DND-41 (cell line): ENCODE data around the gene ACTN1.

Source experiments
- ATAC-seq: fragments of 200-7000 bp; cut with Tn5 transposase; 3 replicates; pipeline ENCODE4 v1.9.1; 2021; ENCODE audit warnings: low read depth; ENCODE audit not compliant: insufficient read depth
- DNase-seq: peaks from one replicate; pipeline ENCODE4 v3.0.0-alpha.2; 2020
- H2AFZ ChIP-seq: 2 replicates; pipeline ENCODE4 v1.6.0; 2012; ENCODE audit warnings: low read depth, low read length
- H3K27ac ChIP-seq: 2 replicates; pipeline ENCODE4 v1.5.1; 2012; ENCODE audit warnings: low read length, inconsistent platforms
- H3K27me3 ChIP-seq: fragments of 200-600 bp; sonication (generic); 2 replicates; pipeline ENCODE4 v1.6.0; 2012; ENCODE audit warnings: low read length, mild to moderate bottlenecking, inconsistent platforms; ENCODE audit not compliant: insufficient read depth, poor library complexity
- H3K36me3 ChIP-seq: 2 replicates; pipeline ENCODE4 v1.5.1; 2012; ENCODE audit warnings: low read length, inconsistent platforms; ENCODE audit not compliant: insufficient read depth
- H3K4me1 ChIP-seq: 2 replicates; pipeline ENCODE4 v1.5.1; 2012; ENCODE audit warnings: mild to moderate bottlenecking, low read length; ENCODE audit not compliant: insufficient read depth
- H3K4me2 ChIP-seq: 2 replicates; pipeline ENCODE4 v1.6.0; 2012; ENCODE audit warnings: mild to moderate bottlenecking, moderate library complexity, low read length, inconsistent platforms; ENCODE audit not compliant: insufficient read depth
- H3K4me3 ChIP-seq, 2 experiments: fragments of 200-600 bp in 1 of 2; shearing (Covaris generic) in 1 of 2; 2 replicates each; pipeline ENCODE4 v1.5.1; 2012 to 2016; ENCODE audit warnings: inconsistent platforms in 2 of 2, low read length in 2 of 2, mild to moderate bottlenecking in 2 of 2, low read depth in 1 of 2, moderate library complexity in 1 of 2
- H3K79me2 ChIP-seq: 2 replicates; pipeline ENCODE4 v1.6.0; 2012; ENCODE audit warnings: low read length, inconsistent platforms; ENCODE audit not compliant: insufficient read depth
- H3K9ac ChIP-seq: 2 replicates; pipeline ENCODE4 v1.6.0; 2012; ENCODE audit warnings: low read depth, mild to moderate bottlenecking, inconsistent platforms, low read length, moderate library complexity
- H3K9me3 ChIP-seq: 2 replicates; pipeline ENCODE4 v1.5.1; 2012; ENCODE audit warnings: low read length, moderate library complexity, mild to moderate bottlenecking, inconsistent platforms; ENCODE audit not compliant: insufficient read depth, severe bottlenecking
- H4K20me1 ChIP-seq: 2 replicates; pipeline ENCODE4 v1.6.0; 2012; ENCODE audit warnings: low read length; ENCODE audit not compliant: insufficient read depth
- CTCF ChIP-seq: IDR thresholded peaks from 2 replicates; pipeline ENCODE4 v1.5.1; 2012; ENCODE audit warnings: borderline replicate concordance, low read length, moderate library complexity, mild to moderate bottlenecking; ENCODE audit not compliant: poor library complexity, severe bottlenecking; ENCODE audit errors: extremely low read depth
- EZH2 ChIP-seq: IDR thresholded peaks from 3 replicates; pipeline ENCODE4 v1.6.1; 2012; ENCODE audit warnings: borderline replicate concordance, low read depth, mild to moderate bottlenecking, moderate library complexity, low read length, inconsistent platforms; ENCODE audit not compliant: severe bottlenecking

Gene ACTN1

GRCh38 chr14:68969278-68970033 is 9.6 kb downstream of the ACTN1 start:
- Histone ChIP-seq H3K9ac (no peak overlapping the region), H3K79me2 (peaks cover 98% of the 10 kb centered on the region), H3K4me2 (peak overlapping the region; percentile 32; the same call in 1 of the 2 replicates), H4K20me1 (peaks cover 89% of the 10 kb centered on the region), H3K27me3 (no peaks in the 10 kb centered on the region), H2AFZ (no peak overlapping the region), H3K9me3 (no peaks in the 10 kb centered on the region), H3K4me3 (no peak overlapping the region), H3K36me3 (peaks cover 32% of the 10 kb centered on the region), H3K27ac (peak overlapping the region; percentile 56), H3K4me1 (peaks cover 28% of the 10 kb centered on the region)
- TF ChIP-seq CTCF = no peak
- no peak for TF ChIP-seq EZH2
- ATAC-seq (no peak), DNase-seq (no peak)

GRCh38 chr14:68968721-68969120 is 10.4 kb downstream of the ACTN1 start:
- no peaks in the 10 kb centered on the region for H3K9me3 ChIP-seq
- H4K20me1 ChIP-seq = peaks cover 89% of the 10 kb centered on the region
- TF ChIP-seq CTCF (no peak), EZH2 (no peak)
- H3K27ac ChIP-seq = no peak overlapping the region
- H3K4me1 ChIP-seq = peaks cover 28% of the 10 kb centered on the region
- peaks cover 98% of the 10 kb centered on the region for H3K79me2 ChIP-seq
- ATAC-seq = no peak
- DNase-seq = no peak
- H3K4me2 ChIP-seq = no peak overlapping the region
- H3K9ac ChIP-seq = no peak overlapping the region
- H2AFZ ChIP-seq = no peak overlapping the region
- H3K36me3 ChIP-seq = peaks cover 26% of the 10 kb centered on the region
- H3K4me3 ChIP-seq = no peak overlapping the region
- H3K27me3 ChIP-seq = no peaks in the 10 kb centered on the region

GRCh38 chr14:68968051-68968450 is 11.1 kb downstream of the ACTN1 start:
- Histone ChIP-seq H3K4me3 (no peak overlapping the region), H3K27me3 (no peaks in the 10 kb centered on the region), H2AFZ (no peak overlapping the region), H3K9ac (no peak overlapping the region), H3K4me1 (peaks cover 28% of the 10 kb centered on the region), H4K20me1 (peaks cover 91% of the 10 kb centered on the region), H3K79me2 (peaks cover 98% of the 10 kb centered on the region), H3K36me3 (peaks cover 19% of the 10 kb centered on the region), H3K9me3 (no peaks in the 10 kb centered on the region), H3K27ac (no peak overlapping the region), H3K4me2 (no peak overlapping the region)
- TF ChIP-seq CTCF (no peak), EZH2 (no peak)
- DNase-seq (no peak), ATAC-seq (no peak)
